Esophagus squamous epithelium (tissue), 4 donors: ENCODE data around the gene ZNF808.

ENCODE experiments used
- POLR2A ChIP-seq, 4 donors: fragments of 450-650 bp; IDR thresholded peaks; one replicate each; pipeline ENCODE4 v1.6.1; 2017; ENCODE audit warnings: antibody characterized with exemption in 4 of 4, mild to moderate bottlenecking in 4 of 4, moderate library complexity in 3 of 4
- TF ChIP-seq, protein P1 (sequence below), 6 experiments: fragments of 450-650 bp in 4 of 6; fragments of 200-600 bp in 2 of 6; sonication (generic) in 2 of 6; IDR thresholded peaks; one replicate each; pipeline ENCODE4 v1.5.1; 2016 to 2019; ENCODE audit warnings: antibody characterized with exemption in 6 of 6, mild to moderate bottlenecking in 4 of 6, moderate library complexity in 4 of 6

GRCh38 chr19:52601025-52601973 is 73.8 kb downstream of the ZNF808 start:
- TF ChIP-seq, protein P1, sequence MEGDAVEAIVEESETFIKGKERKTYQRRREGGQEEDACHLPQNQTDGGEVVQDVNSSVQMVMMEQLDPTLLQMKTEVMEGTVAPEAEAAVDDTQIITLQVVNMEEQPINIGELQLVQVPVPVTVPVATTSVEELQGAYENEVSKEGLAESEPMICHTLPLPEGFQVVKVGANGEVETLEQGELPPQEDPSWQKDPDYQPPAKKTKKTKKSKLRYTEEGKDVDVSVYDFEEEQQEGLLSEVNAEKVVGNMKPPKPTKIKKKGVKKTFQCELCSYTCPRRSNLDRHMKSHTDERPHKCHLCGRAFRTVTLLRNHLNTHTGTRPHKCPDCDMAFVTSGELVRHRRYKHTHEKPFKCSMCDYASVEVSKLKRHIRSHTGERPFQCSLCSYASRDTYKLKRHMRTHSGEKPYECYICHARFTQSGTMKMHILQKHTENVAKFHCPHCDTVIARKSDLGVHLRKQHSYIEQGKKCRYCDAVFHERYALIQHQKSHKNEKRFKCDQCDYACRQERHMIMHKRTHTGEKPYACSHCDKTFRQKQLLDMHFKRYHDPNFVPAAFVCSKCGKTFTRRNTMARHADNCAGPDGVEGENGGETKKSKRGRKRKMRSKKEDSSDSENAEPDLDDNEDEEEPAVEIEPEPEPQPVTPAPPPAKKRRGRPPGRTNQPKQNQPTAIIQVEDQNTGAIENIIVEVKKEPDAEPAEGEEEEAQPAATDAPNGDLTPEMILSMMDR (IDR thresholded peaks at IDR 0.05): peak in 5 of 6 experiments; percentile 10 to 51 (median 34)
- TF ChIP-seq POLR2A (IDR thresholded peaks at IDR 0.05): peak in 1 of 4 donors; percentile 35
